Kidney epithelial cell (primary cell): ENCODE data around the gene TMEM218. TPM values are rescaled to one million over a fixed set of nuclear protein-coding genes. Genes with fewer than 3 reads are reported as not detected.

ENCODE experiments used
- DNase-seq: peaks from one replicate; pipeline ENCODE4 v3.0.0-alpha.2; 2010; ENCODE audit warnings: low read depth
- H3K27me3 ChIP-seq: 2 replicates; pipeline ENCODE4 v1.6.0; 2011; ENCODE audit warnings: low read length; ENCODE audit not compliant: control insufficient read depth, insufficient read depth
- H3K36me3 ChIP-seq: 2 replicates; pipeline ENCODE4 v1.5.1; 2011; ENCODE audit warnings: low read length; ENCODE audit not compliant: control insufficient read depth, insufficient read depth
- H3K4me3 ChIP-seq: 2 replicates; pipeline ENCODE4 v1.5.1; 2011; ENCODE audit warnings: low read depth, mild to moderate bottlenecking, control low read depth, low read length
- CTCF ChIP-seq: IDR thresholded peaks from 2 replicates; pipeline ENCODE4 v1.5.1; 2011; ENCODE audit warnings: mild to moderate bottlenecking, moderate library complexity, low read length, control low read depth, inconsistent platforms; ENCODE audit not compliant: insufficient read depth, poor library complexity, severe bottlenecking
- total RNA-seq: library from RNA; depleted of rRNA; stranded (reverse); fragments of >200 nt; gene quantifications from 2 replicates; pipeline ENCODE4 v1.2.3, GENCODE V29; 2015

The TMEM218 gene
- total RNA-seq, 1 donor from 2014 or later: 19.6 TPM

- Histone ChIP-seq H3K36me3 (no peaks in the 10 kb centered on the region), H3K4me3 (no peak overlapping the region), H3K27me3 (no peaks in the 10 kb centered on the region)
- no peak for TF ChIP-seq CTCF
- no peak for DNase-seq
Measured at GRCh38 chr11:125102025-125102424, 9.4 kb downstream of the TMEM218 start.

GRCh38 chr11:125101596-125101995 lies 9.8 kb downstream of the TMEM218 start:
- no peaks in the 10 kb centered on the region for H3K36me3 ChIP-seq
- H3K4me3 ChIP-seq: no peak overlapping the region
- no peak for TF ChIP-seq CTCF
- DNase-seq: no peak
- H3K27me3 ChIP-seq: no peaks in the 10 kb centered on the region

- no peak for TF ChIP-seq CTCF
- no peak for DNase-seq
- no peaks in the 10 kb centered on the region for H3K27me3 ChIP-seq
- H3K36me3 ChIP-seq: no peaks in the 10 kb centered on the region
- H3K4me3 ChIP-seq: no peak overlapping the region
Measured at GRCh38 chr11:125100136-125100535, 11.3 kb downstream of the TMEM218 start.

GRCh38 chr11:125094731-125095130 lies 16.7 kb downstream of the TMEM218 start:
- Histone ChIP-seq H3K4me3 (no peak overlapping the region), H3K36me3 (no peaks in the 10 kb centered on the region), H3K27me3 (no peaks in the 10 kb centered on the region)
- TF ChIP-seq CTCF: no peak
- no peak for DNase-seq

GRCh38 chr11:125093502-125093901 lies 17.9 kb downstream of the TMEM218 start:
- no peak for TF ChIP-seq CTCF
- DNase-seq: no peak

GRCh38 chr11:125092669-125093068 lies 18.8 kb downstream of the TMEM218 start:
- no peak for DNase-seq
- Histone ChIP-seq H3K36me3 (no peaks in the 10 kb centered on the region), H3K27me3 (no peaks in the 10 kb centered on the region), H3K4me3 (no peak overlapping the region)
- TF ChIP-seq CTCF: no peak

More at GRCh38 chr11:125093502-125093901, 17.9 kb downstream of the TMEM218 start:
- no peak overlapping the region for H3K4me3 ChIP-seq
- H3K27me3 ChIP-seq: no peaks in the 10 kb centered on the region
- H3K36me3 ChIP-seq: no peaks in the 10 kb centered on the region
